Vagina (tissue), 2 donors: ENCODE measurements around the gene IFI6. TPM values are rescaled to one million over a fixed set of nuclear protein-coding genes. Genes with fewer than 3 reads are reported as not detected.

Source experiments
- DNase-seq, 2 donors: peaks; one replicate each; pipeline ENCODE4 v3.0.0-alpha.2; 2017; ENCODE audit errors: extremely low spot score in 2 of 2
- H3K27ac ChIP-seq: fragments of 200-600 bp; sonication (generic); one replicate; pipeline ENCODE4 v1.5.1; 2019
- H3K27me3 ChIP-seq: fragments of 200-600 bp; sonication (generic); one replicate; pipeline ENCODE4 v1.5.1; 2019
- H3K36me3 ChIP-seq, 2 donors: fragments of 200-600 bp; sonication (generic); one replicate each; pipeline ENCODE4 v1.5.1; 2017 to 2019
- H3K4me1 ChIP-seq: fragments of 200-600 bp; sonication (generic); one replicate; pipeline ENCODE4 v1.5.1; 2019
- H3K4me3 ChIP-seq, 2 donors: fragments of 200-600 bp; sonication (generic); 1 replicate in 1 of 2; 2 replicates in 1 of 2; pipeline ENCODE4 v1.5.1; 2016 to 2019
- H3K9me3 ChIP-seq: fragments of 200-600 bp; sonication (generic); one replicate; pipeline ENCODE4 v1.5.1; 2019
- CTCF ChIP-seq, 3 experiments: fragments of 450-650 bp in 2 of 3; fragments of 200-600 bp in 1 of 3; sonication (generic) in 1 of 3; IDR thresholded peaks; one replicate each; pipeline ENCODE4 v1.5.1; 2017 to 2019; ENCODE audit warnings: antibody characterized with exemption in 3 of 3, mild to moderate bottlenecking in 2 of 3, moderate library complexity in 2 of 3
- POLR2A ChIP-seq, 2 donors: fragments of 450-650 bp; IDR thresholded peaks; one replicate each; pipeline ENCODE4 v1.6.1; 2017; ENCODE audit warnings: antibody characterized with exemption in 2 of 2, mild to moderate bottlenecking in 2 of 2, moderate library complexity in 2 of 2
- POLR2AphosphoS5 ChIP-seq, 2 donors: sonication (generic); formaldehyde crosslinking; IDR thresholded peaks; one replicate each; pipeline ENCODE4 v1.9.0; 2017; ENCODE audit warnings: antibody characterized with exemption in 2 of 2, mild to moderate bottlenecking in 2 of 2, low read depth in 1 of 2; ENCODE audit not compliant: insufficient read depth in 1 of 2
- intact Hi-C: fragments of 100-400 bp; cut with DNase I; formaldehyde crosslinking; loops from one replicate; pipeline ENCODE4 v1.15.1; 2023
- total RNA-seq: library from RNA; depleted of rRNA; stranded (reverse); fragments of >200 nt; gene quantifications from one replicate; pipeline ENCODE4 v1.2.3, GENCODE V29; 2016

IFI6 gene
- total RNA-seq, 1 donor from 2014 or later, result 28.2 TPM

- Histone ChIP-seq H3K27me3 (no peaks in the 10 kb centered on the region), H3K4me1 (peaks cover 12% of the 10 kb centered on the region), H3K27ac (peak overlapping the region; percentile 14), H3K9me3 (no peaks in the 10 kb centered on the region), H3K4me3 (no peak overlapping the region), H3K36me3 (no peaks in the 10 kb centered on the region)
- DNase-seq, result no peak
- TF ChIP-seq CTCF (IDR thresholded peaks at IDR 0.05), result no peak
- no peak for TF ChIP-seq POLR2AphosphoS5 (IDR thresholded peaks at IDR 0.05; ENCODE audit: insufficient read depth in 1 of 2, low read depth in 1 of 2)
- TF ChIP-seq POLR2A (IDR thresholded peaks at IDR 0.05), result no peak
- intact Hi-C loops, result no loop called here
These were observed 45.7 kb downstream of the IFI6 start for GRCh38 chr1:27626031-27626935.

DNA sequence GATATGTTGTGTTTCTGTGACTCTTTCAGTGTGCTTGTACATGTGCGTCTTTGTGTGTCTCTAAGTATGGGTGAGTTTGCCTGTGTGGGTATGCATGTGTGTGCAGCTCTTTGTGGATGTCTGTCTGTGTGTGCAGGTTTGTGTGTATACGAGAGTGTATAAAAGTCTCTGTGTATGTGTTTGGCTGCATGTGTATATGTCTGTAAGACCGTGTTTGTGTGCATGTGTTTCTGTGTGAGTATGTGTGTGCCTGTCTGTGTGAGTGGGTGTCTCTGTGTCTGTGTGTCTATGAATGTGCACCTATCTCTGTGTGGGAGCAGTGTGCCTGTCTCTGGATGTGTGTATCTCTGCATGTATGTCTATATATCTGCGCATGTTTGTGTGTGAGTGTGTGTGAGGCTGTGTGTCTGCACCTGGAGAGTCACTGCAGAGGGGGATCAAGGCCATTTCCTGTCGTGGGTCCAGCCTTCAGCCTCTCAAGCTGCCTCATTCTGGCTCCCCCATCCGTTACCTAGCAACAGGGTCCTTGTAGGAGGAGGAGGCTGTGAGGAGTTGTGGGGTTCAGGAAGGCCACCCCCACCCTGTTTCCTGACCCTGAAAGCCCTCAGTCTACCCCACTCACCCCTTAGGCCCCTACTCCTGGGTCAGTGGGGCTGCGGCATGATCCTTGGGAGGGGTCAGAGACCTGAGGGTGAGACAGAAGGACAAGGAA is 47.4 kb downstream of the IFI6 start:
- Histone ChIP-seq H3K27ac (peak overlapping the region; percentile 14), H3K9me3 (no peaks in the 10 kb centered on the region), H3K27me3 (no peaks in the 10 kb centered on the region), H3K36me3 (no peaks in the 10 kb centered on the region), H3K4me1 (no peaks in the 10 kb centered on the region), H3K4me3 (no peak overlapping the region)
- DNase-seq, result no peak
- intact Hi-C loops, result no loop called here
- TF ChIP-seq POLR2A (IDR thresholded peaks at IDR 0.05) (no peak), POLR2AphosphoS5 (IDR thresholded peaks at IDR 0.05; ENCODE audit: insufficient read depth in 1 of 2, low read depth in 1 of 2) (no peak)

- intact Hi-C loops, result no loop called here
- no peaks in the 10 kb centered on the region for H3K9me3 ChIP-seq
- TF ChIP-seq POLR2AphosphoS5 (IDR thresholded peaks at IDR 0.05; ENCODE audit: insufficient read depth in 1 of 2, low read depth in 1 of 2) (no peak), CTCF (IDR thresholded peaks at IDR 0.05) (no peak), POLR2A (IDR thresholded peaks at IDR 0.05) (no peak)
- no peak overlapping the region for H3K27ac ChIP-seq
- no peak for DNase-seq
- H3K27me3 ChIP-seq, result no peaks in the 10 kb centered on the region
- no peaks in the 10 kb centered on the region for H3K36me3 ChIP-seq
- H3K4me1 ChIP-seq, result no peaks in the 10 kb centered on the region
- no peak overlapping the region for H3K4me3 ChIP-seq
These were observed 48.4 kb downstream of the IFI6 start for GRCh38 chr1:27623327-27624212.

DNA sequence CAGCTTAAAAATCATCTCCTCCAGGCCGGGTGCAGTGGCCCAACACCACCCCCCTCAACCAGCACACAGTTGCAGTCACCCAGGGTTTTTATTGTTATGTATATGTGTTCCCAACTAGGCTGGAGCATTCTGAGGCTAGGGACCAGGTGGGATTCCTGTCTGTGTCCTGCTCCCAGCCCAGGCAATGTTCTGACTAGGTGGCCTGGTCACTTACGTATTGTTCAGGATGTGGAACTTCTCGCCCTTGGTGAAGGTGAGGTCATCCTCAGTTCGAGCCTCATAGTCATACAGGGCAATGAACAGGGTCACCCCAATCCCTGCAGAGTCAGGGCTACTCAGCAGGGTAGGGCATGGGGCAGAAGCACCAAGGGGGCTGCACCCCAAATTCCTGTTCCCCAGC is 49.2 kb downstream of the IFI6 start:
- Histone ChIP-seq H3K4me3 (no peak overlapping the region), H3K9me3 (no peaks in the 10 kb centered on the region), H3K36me3 (no peaks in the 10 kb centered on the region), H3K27me3 (no peaks in the 10 kb centered on the region), H3K27ac (no peak overlapping the region), H3K4me1 (no peaks in the 10 kb centered on the region)
- TF ChIP-seq POLR2A (IDR thresholded peaks at IDR 0.05) (no peak), CTCF (IDR thresholded peaks at IDR 0.05) (no peak), POLR2AphosphoS5 (IDR thresholded peaks at IDR 0.05; ENCODE audit: insufficient read depth in 1 of 2, low read depth in 1 of 2) (no peak)
- intact Hi-C loops, result no loop called here
- no peak for DNase-seq
